Testis (tissue), 2 donors: Measurements from ENCODE around the gene SNRPA.

Source experiments
- POLR2A ChIP-seq: fragments of 450-650 bp; IDR thresholded peaks from one replicate; pipeline ENCODE4 v1.6.1; 2017; ENCODE audit warnings: antibody characterized with exemption, mild to moderate bottlenecking, moderate library complexity
- TF ChIP-seq, protein P1 (sequence below), 3 experiments: fragments of 450-650 bp in 2 of 3; fragments of 200-600 bp in 1 of 3; sonication (generic) in 1 of 3; IDR thresholded peaks; one replicate each; pipeline ENCODE4 v1.5.1; 2016 to 2019; ENCODE audit warnings: antibody characterized with exemption in 3 of 3, mild to moderate bottlenecking in 2 of 3, moderate library complexity in 1 of 3

DNA sequence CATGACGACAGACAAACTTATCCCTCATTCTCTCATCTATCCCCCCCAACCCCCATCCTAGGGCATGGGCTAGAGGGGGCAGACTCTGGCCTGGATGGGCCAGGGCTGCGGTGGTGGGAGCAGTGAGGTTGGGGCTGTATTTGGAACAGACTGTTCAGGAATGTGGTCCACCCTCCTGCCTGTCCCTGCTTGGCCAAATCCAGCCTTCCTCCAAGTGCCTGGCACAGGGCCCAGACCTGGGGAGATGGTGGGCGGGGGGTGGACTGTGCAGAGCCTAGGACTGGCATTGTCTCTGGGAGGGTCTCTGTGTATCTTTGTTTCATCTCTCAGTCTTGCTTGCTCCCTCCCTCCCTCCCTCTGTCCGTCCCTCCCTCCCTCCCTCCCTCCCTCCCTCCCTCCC lies 62.2 kb downstream of the SNRPA start:
- no peak for TF ChIP-seq POLR2A
- TF ChIP-seq, protein P1, sequence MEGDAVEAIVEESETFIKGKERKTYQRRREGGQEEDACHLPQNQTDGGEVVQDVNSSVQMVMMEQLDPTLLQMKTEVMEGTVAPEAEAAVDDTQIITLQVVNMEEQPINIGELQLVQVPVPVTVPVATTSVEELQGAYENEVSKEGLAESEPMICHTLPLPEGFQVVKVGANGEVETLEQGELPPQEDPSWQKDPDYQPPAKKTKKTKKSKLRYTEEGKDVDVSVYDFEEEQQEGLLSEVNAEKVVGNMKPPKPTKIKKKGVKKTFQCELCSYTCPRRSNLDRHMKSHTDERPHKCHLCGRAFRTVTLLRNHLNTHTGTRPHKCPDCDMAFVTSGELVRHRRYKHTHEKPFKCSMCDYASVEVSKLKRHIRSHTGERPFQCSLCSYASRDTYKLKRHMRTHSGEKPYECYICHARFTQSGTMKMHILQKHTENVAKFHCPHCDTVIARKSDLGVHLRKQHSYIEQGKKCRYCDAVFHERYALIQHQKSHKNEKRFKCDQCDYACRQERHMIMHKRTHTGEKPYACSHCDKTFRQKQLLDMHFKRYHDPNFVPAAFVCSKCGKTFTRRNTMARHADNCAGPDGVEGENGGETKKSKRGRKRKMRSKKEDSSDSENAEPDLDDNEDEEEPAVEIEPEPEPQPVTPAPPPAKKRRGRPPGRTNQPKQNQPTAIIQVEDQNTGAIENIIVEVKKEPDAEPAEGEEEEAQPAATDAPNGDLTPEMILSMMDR (IDR thresholded peaks at IDR 0.05) = no peak
